ACHN (cell line): ENCODE results near the gene CFAP45.
A peak's percentile ranks its signal among the peaks of the same experiment; 100 is the strongest.

Source experiments
- DNase-seq: peaks from one replicate; pipeline ENCODE4 v3.0.0-alpha.2; 2015
- in situ Hi-C: cut with HindIII; loops from 2 replicates; pipeline ENCODE4 v1.10.0; 2017; ENCODE audit warnings: low sequenced_read_pairs, low pct_ligation_motif_present, low pct_unique_long_range_greater_than_20kb

CFAP45 gene

GRCh38 chr1:159847231-159847630 is 52.7 kb downstream of the CFAP45 start:
- no peak for DNase-seq
- in situ Hi-C loops = no loop called here

- DNase-seq = no peak
- in situ Hi-C loops = no loop called here
These were observed 54.0 kb downstream of the CFAP45 start for GRCh38 chr1:159845751-159846629.

- in situ Hi-C loops = no loop called here
- no peak for DNase-seq
These were observed 56.5 kb downstream of the CFAP45 start for GRCh38 chr1:159843459-159843858.

GRCh38 chr1:159841749-159842148 is 58.2 kb downstream of the CFAP45 start:
- no peak for DNase-seq
- in situ Hi-C loops = no loop called here

GRCh38 chr1:159839116-159839849 is 60.7 kb downstream of the CFAP45 start:
- no peak for DNase-seq
- in situ Hi-C loops = no loop called here

GRCh38 chr1:159838715-159839114 is 61.2 kb downstream of the CFAP45 start:
- peak; percentile 27 for DNase-seq
- in situ Hi-C loops = no loop called here

- in situ Hi-C loops = no loop called here
- no peak for DNase-seq
These were observed 64.0 kb downstream of the CFAP45 start for GRCh38 chr1:159835862-159836525.

- in situ Hi-C loops = no loop called here
- DNase-seq = no peak
These were observed 64.6 kb downstream of the CFAP45 start for GRCh38 chr1:159835356-159835755.

GRCh38 chr1:159832309-159832708 is 67.7 kb downstream of the CFAP45 start:
- in situ Hi-C loops = no loop called here
- no peak for DNase-seq

GRCh38 chr1:159831412-159832141 is 68.4 kb downstream of the CFAP45 start:
- in situ Hi-C loops = no loop called here
- no peak for DNase-seq

- no peak for DNase-seq
- in situ Hi-C loops = no loop called here
These were observed 69.2 kb downstream of the CFAP45 start for GRCh38 chr1:159830722-159831121.

- no peak for DNase-seq
- in situ Hi-C loops = no loop called here
These were observed 70.0 kb downstream of the CFAP45 start for GRCh38 chr1:159829822-159830465.

- no peak for DNase-seq
These were observed 70.7 kb downstream of the CFAP45 start for GRCh38 chr1:159829273-159829634.

GRCh38 chr1:159828581-159829272 is 71.2 kb downstream of the CFAP45 start:
- no peak for DNase-seq
- in situ Hi-C loops = no loop called here

More at GRCh38 chr1:159829273-159829634, 70.7 kb downstream of the CFAP45 start:
- in situ Hi-C loops = no loop called here

GRCh38 chr1:159828176-159828575 is 71.8 kb downstream of the CFAP45 start:
- no peak for DNase-seq
- in situ Hi-C loops = no loop called here

- in situ Hi-C loops = no loop called here
- DNase-seq = no peak
These were observed 72.4 kb downstream of the CFAP45 start for GRCh38 chr1:159827549-159827948.

GRCh38 chr1:159827102-159827490 is 72.9 kb downstream of the CFAP45 start:
- no peak for DNase-seq
- in situ Hi-C loops = no loop called here
